ENCODE data around the gene ECHS1.

GRCh38 chr10:133400624-133401424 lies 27.7 kb upstream of the ECHS1 start:
- TF ChIP-seq EZH2 (IDR thresholded peaks at IDR 0.05; ENCODE audit: borderline replicate concordance, low read depth, low read length): no peak
- TF ChIP-seq RB1 (IDR thresholded peaks at IDR 0.05; ENCODE audit: low read depth): no peak
- TF ChIP-seq, protein P1, sequence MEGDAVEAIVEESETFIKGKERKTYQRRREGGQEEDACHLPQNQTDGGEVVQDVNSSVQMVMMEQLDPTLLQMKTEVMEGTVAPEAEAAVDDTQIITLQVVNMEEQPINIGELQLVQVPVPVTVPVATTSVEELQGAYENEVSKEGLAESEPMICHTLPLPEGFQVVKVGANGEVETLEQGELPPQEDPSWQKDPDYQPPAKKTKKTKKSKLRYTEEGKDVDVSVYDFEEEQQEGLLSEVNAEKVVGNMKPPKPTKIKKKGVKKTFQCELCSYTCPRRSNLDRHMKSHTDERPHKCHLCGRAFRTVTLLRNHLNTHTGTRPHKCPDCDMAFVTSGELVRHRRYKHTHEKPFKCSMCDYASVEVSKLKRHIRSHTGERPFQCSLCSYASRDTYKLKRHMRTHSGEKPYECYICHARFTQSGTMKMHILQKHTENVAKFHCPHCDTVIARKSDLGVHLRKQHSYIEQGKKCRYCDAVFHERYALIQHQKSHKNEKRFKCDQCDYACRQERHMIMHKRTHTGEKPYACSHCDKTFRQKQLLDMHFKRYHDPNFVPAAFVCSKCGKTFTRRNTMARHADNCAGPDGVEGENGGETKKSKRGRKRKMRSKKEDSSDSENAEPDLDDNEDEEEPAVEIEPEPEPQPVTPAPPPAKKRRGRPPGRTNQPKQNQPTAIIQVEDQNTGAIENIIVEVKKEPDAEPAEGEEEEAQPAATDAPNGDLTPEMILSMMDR (IDR thresholded peaks at IDR 0.05 in 2 of 3, conservative IDR thresholded peaks at IDR 0.05 in 1 of 3; ENCODE audit: insufficient read depth in 2 of 3, low read depth in 1 of 3, low read length in 3 of 3): no peak
- no peak for TF ChIP-seq ILK (tag; IDR thresholded peaks at IDR 0.05; ENCODE audit: borderline replicate concordance, low read depth)
- TF ChIP-seq POLR2AphosphoS5 (IDR thresholded peaks at IDR 0.05; ENCODE audit: control insufficient read depth, insufficient read depth, low read depth, low read length): no peak
